Mucosa of descending colon (tissue), 3 donors: ENCODE measurements around the gene KLHL35. TPM values are rescaled to one million over a fixed set of nuclear protein-coding genes. Genes with fewer than 3 reads are reported as not detected.

Source experiments
- ATAC-seq: fragments of 200-7000 bp; cut with Tn5 transposase; one replicate; pipeline ENCODE4 v1.9.1; 2020; ENCODE audit warnings: mild to moderate bottlenecking, moderate library complexity
- DNase-seq, 3 donors: peaks; one replicate each; pipeline ENCODE4 v3.0.0-alpha.2; 2020
- H3K36me3 ChIP-seq: fragments of 200-600 bp; one replicate; pipeline ENCODE4 v1.8.0; 2021; ENCODE audit warnings: low read depth, mild to moderate bottlenecking
- H3K4me1 ChIP-seq: fragments of 200-600 bp; one replicate; pipeline ENCODE4 v1.8.0; 2021; ENCODE audit warnings: low read depth, mild to moderate bottlenecking
- H3K4me3 ChIP-seq: fragments of 200-600 bp; one replicate; pipeline ENCODE4 v1.8.0; 2021; ENCODE audit warnings: mild to moderate bottlenecking
- H3K9me3 ChIP-seq: fragments of 200-600 bp; one replicate; pipeline ENCODE4 v1.8.0; 2021; ENCODE audit warnings: mild to moderate bottlenecking
- intact Hi-C, 2 donors: fragments of 100-400 bp; cut with DNase I in 1 of 2; cut with micrococcal nuclease in 1 of 2; formaldehyde crosslinking; loops; one replicate each; pipeline versions ENCODE4 v1.11.0 to v1.11.1; 2022; cut with DNase I, micrococcal nuclease
- total RNA-seq, 3 donors: library from RNA; stranded (reverse); fragmentation: NEBNext Ultra II Directional in 2 of 3; extraction: Animal tissue kit (Norgen Biotek cat#: 25700) in 2 of 3; gene quantifications; one replicate each; pipeline versions ENCODE4 v1.2.1 to v1.2.4, GENCODE V29; 2021 to 2023
- TF ChIP-seq, protein P1 (sequence below): fragments of 200-600 bp; IDR thresholded peaks from one replicate; pipeline ENCODE4 v1.8.0; 2022; ENCODE audit warnings: antibody characterized with exemption, mild to moderate bottlenecking
- donor health status: DM: no; HTN: no; CAD: no; lungs with moderate emphysema.
- donor health status: DM: no; HTN: no; CAD: no.
- donor health status: DM: no; HTN: yes; CAD: no.

The KLHL35 gene
- total RNA-seq, 3 donors from 2014 or later, result 0.25 to 1.7 (median 0.49) TPM

DNA sequence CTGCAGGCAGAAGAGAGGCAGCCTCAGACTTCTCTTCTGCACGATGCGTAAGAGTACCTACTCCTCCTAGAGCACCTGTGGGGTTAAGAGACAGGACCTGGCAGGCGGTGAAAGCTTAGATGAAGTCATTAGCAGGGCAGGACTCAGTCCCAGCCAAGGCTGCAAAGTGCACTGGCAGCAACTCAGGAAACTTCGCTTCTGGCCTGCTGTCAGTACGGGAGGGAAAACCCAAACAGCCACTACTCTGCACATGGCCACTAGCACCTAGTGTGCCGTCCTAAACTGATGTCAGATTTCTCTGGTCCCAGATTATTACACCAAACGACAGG is 8.8 kb upstream of the KLHL35 start:
- Histone ChIP-seq H3K4me3 (no peak overlapping the region), H3K36me3 (no peaks in the 10 kb centered on the region), H3K4me1 (no peaks in the 10 kb centered on the region), H3K9me3 (no peaks in the 10 kb centered on the region)
- DNase-seq (peak in 1 of 3 donors; percentile 2), ATAC-seq (no peak)
- intact Hi-C loops, result no loop called here
- TF ChIP-seq, protein P1, sequence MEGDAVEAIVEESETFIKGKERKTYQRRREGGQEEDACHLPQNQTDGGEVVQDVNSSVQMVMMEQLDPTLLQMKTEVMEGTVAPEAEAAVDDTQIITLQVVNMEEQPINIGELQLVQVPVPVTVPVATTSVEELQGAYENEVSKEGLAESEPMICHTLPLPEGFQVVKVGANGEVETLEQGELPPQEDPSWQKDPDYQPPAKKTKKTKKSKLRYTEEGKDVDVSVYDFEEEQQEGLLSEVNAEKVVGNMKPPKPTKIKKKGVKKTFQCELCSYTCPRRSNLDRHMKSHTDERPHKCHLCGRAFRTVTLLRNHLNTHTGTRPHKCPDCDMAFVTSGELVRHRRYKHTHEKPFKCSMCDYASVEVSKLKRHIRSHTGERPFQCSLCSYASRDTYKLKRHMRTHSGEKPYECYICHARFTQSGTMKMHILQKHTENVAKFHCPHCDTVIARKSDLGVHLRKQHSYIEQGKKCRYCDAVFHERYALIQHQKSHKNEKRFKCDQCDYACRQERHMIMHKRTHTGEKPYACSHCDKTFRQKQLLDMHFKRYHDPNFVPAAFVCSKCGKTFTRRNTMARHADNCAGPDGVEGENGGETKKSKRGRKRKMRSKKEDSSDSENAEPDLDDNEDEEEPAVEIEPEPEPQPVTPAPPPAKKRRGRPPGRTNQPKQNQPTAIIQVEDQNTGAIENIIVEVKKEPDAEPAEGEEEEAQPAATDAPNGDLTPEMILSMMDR, result no peak

DNA sequence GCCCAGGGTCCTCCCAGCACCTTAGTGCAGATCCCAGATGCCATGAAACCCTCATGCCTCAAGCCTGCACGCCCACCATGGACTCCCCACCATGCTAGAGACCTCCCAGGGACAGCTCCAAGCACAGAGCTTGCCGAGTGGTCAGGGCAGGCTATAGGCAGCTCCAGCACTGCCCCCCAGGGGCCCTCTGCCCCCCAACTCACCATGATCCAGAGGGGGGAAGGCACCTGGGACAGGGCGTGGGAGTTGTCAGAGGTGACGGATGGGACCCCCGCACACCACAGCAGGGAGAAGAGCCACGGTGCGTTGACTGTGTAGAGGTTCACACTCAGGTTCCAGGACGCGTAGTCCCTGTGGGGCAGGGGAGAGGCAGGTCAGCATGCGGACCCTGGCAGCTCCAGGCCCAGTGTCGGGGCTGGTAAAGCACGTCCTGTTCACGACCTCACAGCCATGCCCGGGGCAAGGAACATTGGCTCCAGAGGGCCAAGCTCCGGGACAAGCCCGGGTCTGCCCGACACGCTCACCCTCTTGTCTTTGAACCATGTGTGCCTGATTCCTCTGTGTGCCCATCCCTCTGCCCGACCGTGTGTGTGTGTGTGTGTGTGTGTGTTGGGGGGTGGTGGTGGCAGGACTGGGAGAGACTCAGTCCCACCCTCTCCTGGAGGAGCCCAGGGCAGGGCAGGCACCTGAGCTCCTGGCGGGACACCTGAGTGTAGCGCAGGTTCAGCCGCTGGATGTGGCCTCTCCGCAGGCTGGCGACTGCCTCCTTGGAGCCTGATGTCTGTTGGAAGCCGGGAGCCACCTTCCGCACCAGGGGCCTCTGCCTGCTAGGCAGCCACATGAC is 8.2 kb upstream of the KLHL35 start:
- Histone ChIP-seq H3K4me1 (no peaks in the 10 kb centered on the region), H3K36me3 (no peaks in the 10 kb centered on the region), H3K4me3 (no peak overlapping the region), H3K9me3 (no peaks in the 10 kb centered on the region)
- intact Hi-C loops, result no loop called here
- peak in 1 of 3 donors; percentile 49 for DNase-seq
- no peak for ATAC-seq
- TF ChIP-seq, protein P1, result no peak

DNA sequence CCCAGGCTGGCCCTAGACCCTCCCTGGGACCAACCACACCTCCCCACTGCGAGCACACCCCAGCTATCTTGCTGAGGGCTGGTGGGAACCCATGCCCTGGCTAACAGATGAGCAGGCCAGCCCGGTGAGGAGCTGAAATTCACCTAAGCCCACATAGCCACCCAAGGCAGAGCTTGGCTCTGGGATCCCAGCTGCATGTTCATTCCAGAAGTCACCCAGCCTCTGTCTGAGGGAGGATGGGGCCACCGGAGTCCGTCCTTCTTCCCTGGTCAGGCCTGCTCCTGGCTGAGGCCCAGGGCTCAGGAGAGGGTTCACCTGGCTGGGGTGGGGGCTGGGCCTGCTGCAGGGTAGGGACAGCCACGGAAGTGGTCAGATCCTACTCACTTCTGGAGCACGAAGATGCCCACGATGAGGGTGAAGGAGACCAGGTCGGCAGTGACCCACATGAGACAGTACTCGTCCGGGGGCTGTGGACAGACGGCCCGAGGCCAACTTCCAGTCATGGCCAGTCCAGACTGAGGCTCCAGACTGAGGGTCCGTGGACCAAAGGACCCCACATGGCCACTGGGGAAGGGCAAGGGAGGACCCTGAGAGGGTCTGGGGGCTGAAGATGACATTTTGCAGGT is 6.6 kb upstream of the KLHL35 start:
- Histone ChIP-seq H3K9me3 (no peaks in the 10 kb centered on the region), H3K4me3 (no peak overlapping the region), H3K36me3 (no peaks in the 10 kb centered on the region), H3K4me1 (no peaks in the 10 kb centered on the region)
- ATAC-seq (no peak), DNase-seq (no peak)
- TF ChIP-seq, protein P1, result no peak
- intact Hi-C loops, result no loop called here

DNA sequence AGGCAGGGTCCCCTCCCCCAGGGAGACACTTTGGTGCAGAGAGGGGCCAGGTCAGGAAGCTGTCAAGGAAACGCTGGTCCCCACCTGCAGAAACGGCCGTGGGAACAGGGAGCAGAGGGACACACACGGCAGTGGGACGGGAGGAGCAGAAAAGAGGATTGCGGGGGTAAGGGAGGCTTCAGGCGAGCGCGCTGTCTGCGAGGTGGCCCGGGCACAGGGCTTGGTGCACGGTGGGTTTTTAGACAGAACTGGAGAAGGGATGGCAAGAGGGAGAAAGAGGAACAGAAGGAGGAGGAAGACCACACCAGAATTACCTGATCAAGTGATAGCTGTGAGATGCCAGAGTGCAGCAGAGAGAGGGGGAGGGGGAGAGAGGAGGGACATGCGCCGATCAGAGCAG is 6.0 kb upstream of the KLHL35 start:
- TF ChIP-seq, protein P1, result no peak
- DNase-seq (peak in 1 of 3 donors; percentile 26), ATAC-seq (no peak)
- no peaks in the 10 kb centered on the region for H3K36me3 ChIP-seq
- no peaks in the 10 kb centered on the region for H3K4me1 ChIP-seq
- intact Hi-C loops, result no loop called here
- no peak overlapping the region for H3K4me3 ChIP-seq
- no peaks in the 10 kb centered on the region for H3K9me3 ChIP-seq

DNA sequence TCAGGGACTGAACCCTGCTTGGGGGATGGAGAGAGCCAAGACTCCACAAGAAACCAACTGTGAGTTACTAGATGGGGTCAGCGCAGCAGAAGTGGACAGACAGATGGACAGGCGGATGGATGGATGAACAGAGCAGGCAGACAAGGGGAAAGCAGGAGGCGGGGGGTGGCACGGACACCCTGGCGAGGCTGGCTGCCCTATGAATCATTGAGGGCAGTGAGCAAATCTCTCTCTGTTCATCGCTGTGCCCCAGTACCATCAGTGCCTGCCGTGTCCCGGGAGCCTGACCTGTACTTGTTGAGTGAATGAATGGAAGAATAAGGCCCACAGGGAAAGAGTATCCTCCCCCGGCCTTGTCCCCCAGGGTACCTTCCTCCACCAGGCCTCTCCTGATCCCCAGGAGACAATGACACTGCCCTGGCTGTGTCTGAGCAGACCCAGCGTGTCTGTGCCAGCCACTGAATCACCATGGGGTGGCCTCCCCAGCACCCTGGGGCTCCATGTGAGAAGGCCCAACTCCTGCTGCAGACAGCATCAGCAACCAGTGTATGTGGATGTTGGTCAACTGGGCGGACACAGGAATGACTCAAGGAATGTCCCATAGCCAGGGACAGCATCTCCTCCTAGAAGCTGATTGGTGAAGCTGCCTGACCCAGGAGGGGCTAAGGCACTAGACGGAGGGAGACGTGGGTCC is 5.1 kb upstream of the KLHL35 start:
- Histone ChIP-seq H3K4me1 (no peaks in the 10 kb centered on the region), H3K9me3 (no peaks in the 10 kb centered on the region), H3K36me3 (no peaks in the 10 kb centered on the region), H3K4me3 (no peak overlapping the region)
- DNase-seq, result peak in 1 of 3 donors; percentile 28
- TF ChIP-seq, protein P1, result no peak
- ATAC-seq, result no peak
- intact Hi-C loops, result no loop called here
